Measurements from ENCODE around the gene SGSH.

GRCh38 chr17:80203471-80203963 is 16.6 kb downstream of the SGSH start:
- TF ChIP-seq CTCF (conservative IDR thresholded peaks at IDR 0.05; ENCODE audit: low read depth, low read length) (0 out of 2 replicates have a peak, but pooled peaks have one; percentile 18), EZH2 (IDR thresholded peaks at IDR 0.05; ENCODE audit: borderline replicate concordance, low read depth, low read length, poor library complexity, severe bottlenecking) (no peak)

All from A673 (cell line).